ENCODE data around the gene DENND1A. TPM values are rescaled to one million over a fixed set of nuclear protein-coding genes. Genes with fewer than 3 reads are reported as not detected.

DENND1A gene
- total RNA-seq, 1 experiment from 2014 or later: 19.7 TPM

GRCh38 chr9:123717581-123718175 lies 212.2 kb downstream of the DENND1A start:
- DNase-seq (ENCODE audit: low read depth, low spot score): no peak
- no peak for ATAC-seq
- Histone ChIP-seq H3K27me3 (ENCODE audit: control insufficient read depth, insufficient read depth, low read length) (no peaks in the 10 kb centered on the region), H3K4me1 (ENCODE audit: control insufficient read depth, insufficient read depth, low read length) (no peaks in the 10 kb centered on the region), H3K27ac (ENCODE audit: low read length) (no peak overlapping the region), H3K4me3 (ENCODE audit: low read depth in 2 of 2, low read length in 2 of 2) (no peak overlapping the region), H3K9me3 (ENCODE audit: control insufficient read depth, insufficient read depth, low read depth, low read length) (no peaks in the 10 kb centered on the region; the same call in 1 of the 2 replicates), H3K36me3 (ENCODE audit: control insufficient read depth, insufficient read depth, low read length) (no peaks in the 10 kb centered on the region)
- POLR2A ChIA-PET: interaction anchor here (0.6 kb wide), 1 partner anchor 88 kb away, joined by 3 read pairs; no protein-coding TSS in a partner anchor
- no TSS peak for BruUV-seq (replicated peaks)
- in situ Hi-C loops (cut with HindIII; ENCODE audit: low pct_unique_long_range_greater_than_20kb, low sequenced_read_pairs): no loop called here
- TF ChIP-seq, protein P1, sequence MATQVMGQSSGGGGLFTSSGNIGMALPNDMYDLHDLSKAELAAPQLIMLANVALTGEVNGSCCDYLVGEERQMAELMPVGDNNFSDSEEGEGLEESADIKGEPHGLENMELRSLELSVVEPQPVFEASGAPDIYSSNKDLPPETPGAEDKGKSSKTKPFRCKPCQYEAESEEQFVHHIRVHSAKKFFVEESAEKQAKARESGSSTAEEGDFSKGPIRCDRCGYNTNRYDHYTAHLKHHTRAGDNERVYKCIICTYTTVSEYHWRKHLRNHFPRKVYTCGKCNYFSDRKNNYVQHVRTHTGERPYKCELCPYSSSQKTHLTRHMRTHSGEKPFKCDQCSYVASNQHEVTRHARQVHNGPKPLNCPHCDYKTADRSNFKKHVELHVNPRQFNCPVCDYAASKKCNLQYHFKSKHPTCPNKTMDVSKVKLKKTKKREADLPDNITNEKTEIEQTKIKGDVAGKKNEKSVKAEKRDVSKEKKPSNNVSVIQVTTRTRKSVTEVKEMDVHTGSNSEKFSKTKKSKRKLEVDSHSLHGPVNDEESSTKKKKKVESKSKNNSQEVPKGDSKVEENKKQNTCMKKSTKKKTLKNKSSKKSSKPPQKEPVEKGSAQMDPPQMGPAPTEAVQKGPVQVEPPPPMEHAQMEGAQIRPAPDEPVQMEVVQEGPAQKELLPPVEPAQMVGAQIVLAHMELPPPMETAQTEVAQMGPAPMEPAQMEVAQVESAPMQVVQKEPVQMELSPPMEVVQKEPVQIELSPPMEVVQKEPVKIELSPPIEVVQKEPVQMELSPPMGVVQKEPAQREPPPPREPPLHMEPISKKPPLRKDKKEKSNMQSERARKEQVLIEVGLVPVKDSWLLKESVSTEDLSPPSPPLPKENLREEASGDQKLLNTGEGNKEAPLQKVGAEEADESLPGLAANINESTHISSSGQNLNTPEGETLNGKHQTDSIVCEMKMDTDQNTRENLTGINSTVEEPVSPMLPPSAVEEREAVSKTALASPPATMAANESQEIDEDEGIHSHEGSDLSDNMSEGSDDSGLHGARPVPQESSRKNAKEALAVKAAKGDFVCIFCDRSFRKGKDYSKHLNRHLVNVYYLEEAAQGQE (IDR thresholded peaks at IDR 0.05; ENCODE audit: insufficient read depth in 1 of 2, low read depth in 2 of 2, low read length in 1 of 2): no peak
- TF ChIP-seq SIN3A (IDR thresholded peaks at IDR 0.05; ENCODE audit: borderline replicate concordance, insufficient read depth, low read depth, low read length) (no peak), POLR2AphosphoS5 (IDR thresholded peaks at IDR 0.05; ENCODE audit: low read depth, low read length) (no peak), TCF7L2 (IDR thresholded peaks at IDR 0.05; ENCODE audit: low read depth, low read length) (no peak)
- TF ChIP-seq, protein P2, sequence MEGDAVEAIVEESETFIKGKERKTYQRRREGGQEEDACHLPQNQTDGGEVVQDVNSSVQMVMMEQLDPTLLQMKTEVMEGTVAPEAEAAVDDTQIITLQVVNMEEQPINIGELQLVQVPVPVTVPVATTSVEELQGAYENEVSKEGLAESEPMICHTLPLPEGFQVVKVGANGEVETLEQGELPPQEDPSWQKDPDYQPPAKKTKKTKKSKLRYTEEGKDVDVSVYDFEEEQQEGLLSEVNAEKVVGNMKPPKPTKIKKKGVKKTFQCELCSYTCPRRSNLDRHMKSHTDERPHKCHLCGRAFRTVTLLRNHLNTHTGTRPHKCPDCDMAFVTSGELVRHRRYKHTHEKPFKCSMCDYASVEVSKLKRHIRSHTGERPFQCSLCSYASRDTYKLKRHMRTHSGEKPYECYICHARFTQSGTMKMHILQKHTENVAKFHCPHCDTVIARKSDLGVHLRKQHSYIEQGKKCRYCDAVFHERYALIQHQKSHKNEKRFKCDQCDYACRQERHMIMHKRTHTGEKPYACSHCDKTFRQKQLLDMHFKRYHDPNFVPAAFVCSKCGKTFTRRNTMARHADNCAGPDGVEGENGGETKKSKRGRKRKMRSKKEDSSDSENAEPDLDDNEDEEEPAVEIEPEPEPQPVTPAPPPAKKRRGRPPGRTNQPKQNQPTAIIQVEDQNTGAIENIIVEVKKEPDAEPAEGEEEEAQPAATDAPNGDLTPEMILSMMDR (IDR thresholded peaks at IDR 0.05): no peak
- CTCF ChIA-PET: no interaction called here
- intact Hi-C loops (cut with micrococcal nuclease; ENCODE audit: unreplicated experiment): no loop called here

DNA sequence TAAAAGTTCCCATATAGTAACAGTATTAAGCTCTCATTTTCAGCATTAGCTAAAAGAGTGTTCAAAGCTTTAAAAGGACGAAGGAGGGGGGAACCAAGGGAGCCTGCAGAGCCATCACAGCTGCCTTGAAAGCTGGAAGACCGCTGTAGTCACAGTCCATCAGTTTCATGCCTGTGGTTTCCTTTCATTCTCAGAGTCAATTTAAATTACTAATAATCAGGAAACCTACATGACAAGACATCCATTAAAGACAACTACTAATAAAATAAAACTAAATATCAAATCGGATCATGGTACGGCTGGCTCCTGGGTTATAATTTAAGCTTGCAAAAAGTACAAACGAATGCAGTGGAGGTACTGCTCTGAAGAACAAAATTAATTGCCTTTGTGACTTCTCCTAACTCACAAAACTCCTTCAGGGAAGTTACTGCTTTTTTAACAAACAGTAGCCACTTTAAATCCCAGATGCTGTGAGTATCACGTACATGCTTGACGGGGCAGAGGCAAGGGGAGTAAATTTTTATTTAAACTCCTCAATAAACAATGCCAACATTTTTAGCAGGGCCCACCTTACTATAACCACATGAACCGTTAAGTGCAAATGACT lies 213.5 kb downstream of the DENND1A start:
- Histone ChIP-seq H3K4me1 (ENCODE audit: control insufficient read depth, insufficient read depth, low read length) (no peaks in the 10 kb centered on the region), H3K4me3 (ENCODE audit: low read depth in 2 of 2, low read length in 2 of 2) (no peak overlapping the region), H3K9me3 (ENCODE audit: control insufficient read depth, insufficient read depth, low read depth, low read length) (no peaks in the 10 kb centered on the region), H3K36me3 (ENCODE audit: control insufficient read depth, insufficient read depth, low read length) (no peaks in the 10 kb centered on the region), H3K27me3 (ENCODE audit: control insufficient read depth, insufficient read depth, low read length) (no peaks in the 10 kb centered on the region), H3K27ac (ENCODE audit: low read length) (no peak overlapping the region)
- intact Hi-C loops (cut with micrococcal nuclease; ENCODE audit: unreplicated experiment) (no loop called here), in situ Hi-C loops (cut with HindIII; ENCODE audit: low pct_unique_long_range_greater_than_20kb, low sequenced_read_pairs) (no loop called here)
- POLR2A ChIA-PET: no interaction called here
- no TSS peak for BruUV-seq (replicated peaks)
- DNase-seq (ENCODE audit: low read depth, low spot score) (no peak), ATAC-seq (no peak)
- CTCF ChIA-PET: no interaction called here
- TF ChIP-seq POLR2AphosphoS5 (IDR thresholded peaks at IDR 0.05; ENCODE audit: low read depth, low read length) (no peak), TCF7L2 (IDR thresholded peaks at IDR 0.05; ENCODE audit: low read depth, low read length) (no peak), SIN3A (IDR thresholded peaks at IDR 0.05; ENCODE audit: borderline replicate concordance, insufficient read depth, low read depth, low read length) (no peak)
- TF ChIP-seq, protein P1 (IDR thresholded peaks at IDR 0.05; ENCODE audit: insufficient read depth in 1 of 2, low read depth in 2 of 2, low read length in 1 of 2): no peak
- TF ChIP-seq, protein P2 (IDR thresholded peaks at IDR 0.05): no peak
